GM19099 (cell line): ENCODE measurements around the gene ADGRA3.

Experiments
- POLR2A ChIP-seq: IDR thresholded peaks from 3 replicates; pipeline ENCODE4 v1.6.1; 2011; ENCODE audit warnings: low read depth; ENCODE audit not compliant: insufficient read length; ENCODE audit errors: extremely low read depth

The ADGRA3 gene

GRCh38 chr4:22398671-22399070, 117.2 kb downstream of the ADGRA3 start:
- no peak for TF ChIP-seq POLR2A

GRCh38 chr4:22391551-22391950, 124.3 kb downstream of the ADGRA3 start:
- TF ChIP-seq POLR2A = no peak

- TF ChIP-seq POLR2A = no peak
Observed at GRCh38 chr4:22389240-22389870, 126.5 kb downstream of the ADGRA3 start.

- no peak for TF ChIP-seq POLR2A
Observed at GRCh38 chr4:22385611-22386011, 130.3 kb downstream of the ADGRA3 start.

GRCh38 chr4:22384154-22384553, 131.7 kb downstream of the ADGRA3 start:
- no peak for TF ChIP-seq POLR2A

GRCh38 chr4:22372986-22373385, 142.9 kb downstream of the ADGRA3 start:
- no peak for TF ChIP-seq POLR2A

- TF ChIP-seq POLR2A = no peak
Observed at GRCh38 chr4:22369901-22370562, 145.8 kb downstream of the ADGRA3 start.

- TF ChIP-seq POLR2A = no peak
Observed at GRCh38 chr4:22363787-22364186, 152.1 kb downstream of the ADGRA3 start.

GRCh38 chr4:22363036-22363435, 152.8 kb downstream of the ADGRA3 start:
- no peak for TF ChIP-seq POLR2A

GRCh38 chr4:22356987-22357596, 158.8 kb downstream of the ADGRA3 start:
- no peak for TF ChIP-seq POLR2A

GRCh38 chr4:22348410-22348809, 167.5 kb downstream of the ADGRA3 start:
- TF ChIP-seq POLR2A = no peak

GRCh38 chr4:22345678-22346077, 170.2 kb downstream of the ADGRA3 start:
- no peak for TF ChIP-seq POLR2A

GRCh38 chr4:22345055-22345454, 170.8 kb downstream of the ADGRA3 start:
- TF ChIP-seq POLR2A = no peak

GRCh38 chr4:22343606-22344005, 172.3 kb downstream of the ADGRA3 start:
- no peak for TF ChIP-seq POLR2A

GRCh38 chr4:22339491-22339890, 176.4 kb downstream of the ADGRA3 start:
- TF ChIP-seq POLR2A = no peak

- no peak for TF ChIP-seq POLR2A
Observed at GRCh38 chr4:22338796-22339195, 177.1 kb downstream of the ADGRA3 start.
